ENCODE data around the gene DHRS7B.

DNA sequence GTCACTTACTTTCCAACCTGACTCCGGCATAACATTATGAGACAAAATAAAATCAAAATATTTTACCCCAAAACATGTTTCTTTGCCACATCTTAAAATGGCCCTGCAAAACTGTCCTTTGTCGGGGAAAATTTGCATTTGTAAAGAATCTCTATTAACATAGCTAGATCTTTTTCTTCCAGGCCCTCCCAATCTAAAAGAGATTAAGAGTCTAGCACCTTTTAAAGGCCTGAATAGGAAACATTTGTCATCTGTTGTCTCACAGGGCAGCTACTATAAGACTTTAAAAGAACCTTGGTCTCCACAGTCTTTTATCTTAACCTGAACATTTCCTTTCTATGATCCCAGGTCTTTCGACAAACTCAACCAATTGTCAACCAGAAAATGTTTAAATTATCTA is 18.1 kb upstream of the DHRS7B start:
- TF ChIP-seq POLR2AphosphoS5 (IDR thresholded peaks at IDR 0.05) (no peak), EZH2 (IDR thresholded peaks at IDR 0.05; ENCODE audit: borderline replicate concordance, insufficient read depth, low read length, poor library complexity, severe bottlenecking) (no peak), REST (IDR thresholded peaks at IDR 0.05; ENCODE audit: borderline replicate concordance) (no peak), RAD21 (conservative IDR thresholded peaks at IDR 0.05) (no peak), TAF1 (IDR thresholded peaks at IDR 0.05; ENCODE audit: low read depth) (no peak), MXI1 (conservative IDR thresholded peaks at IDR 0.05; ENCODE audit: poor library complexity, severe bottlenecking) (no peak)
- TF ChIP-seq, protein P1, sequence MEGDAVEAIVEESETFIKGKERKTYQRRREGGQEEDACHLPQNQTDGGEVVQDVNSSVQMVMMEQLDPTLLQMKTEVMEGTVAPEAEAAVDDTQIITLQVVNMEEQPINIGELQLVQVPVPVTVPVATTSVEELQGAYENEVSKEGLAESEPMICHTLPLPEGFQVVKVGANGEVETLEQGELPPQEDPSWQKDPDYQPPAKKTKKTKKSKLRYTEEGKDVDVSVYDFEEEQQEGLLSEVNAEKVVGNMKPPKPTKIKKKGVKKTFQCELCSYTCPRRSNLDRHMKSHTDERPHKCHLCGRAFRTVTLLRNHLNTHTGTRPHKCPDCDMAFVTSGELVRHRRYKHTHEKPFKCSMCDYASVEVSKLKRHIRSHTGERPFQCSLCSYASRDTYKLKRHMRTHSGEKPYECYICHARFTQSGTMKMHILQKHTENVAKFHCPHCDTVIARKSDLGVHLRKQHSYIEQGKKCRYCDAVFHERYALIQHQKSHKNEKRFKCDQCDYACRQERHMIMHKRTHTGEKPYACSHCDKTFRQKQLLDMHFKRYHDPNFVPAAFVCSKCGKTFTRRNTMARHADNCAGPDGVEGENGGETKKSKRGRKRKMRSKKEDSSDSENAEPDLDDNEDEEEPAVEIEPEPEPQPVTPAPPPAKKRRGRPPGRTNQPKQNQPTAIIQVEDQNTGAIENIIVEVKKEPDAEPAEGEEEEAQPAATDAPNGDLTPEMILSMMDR (IDR thresholded peaks at IDR 0.05; ENCODE audit: poor library complexity, severe bottlenecking), result no peak
